HG03565 (cell line): ENCODE data around the gene KRTAP16-1.

Experiments used
- ATAC-seq: cut with Tn5 transposase; IDR thresholded peaks from one replicate; pipeline ENCODE4 v1.9.1; 2021; ENCODE audit warnings: mild to moderate bottlenecking, moderate library complexity; ENCODE audit not compliant: unreplicated experiment

The KRTAP16-1 gene

DNA sequence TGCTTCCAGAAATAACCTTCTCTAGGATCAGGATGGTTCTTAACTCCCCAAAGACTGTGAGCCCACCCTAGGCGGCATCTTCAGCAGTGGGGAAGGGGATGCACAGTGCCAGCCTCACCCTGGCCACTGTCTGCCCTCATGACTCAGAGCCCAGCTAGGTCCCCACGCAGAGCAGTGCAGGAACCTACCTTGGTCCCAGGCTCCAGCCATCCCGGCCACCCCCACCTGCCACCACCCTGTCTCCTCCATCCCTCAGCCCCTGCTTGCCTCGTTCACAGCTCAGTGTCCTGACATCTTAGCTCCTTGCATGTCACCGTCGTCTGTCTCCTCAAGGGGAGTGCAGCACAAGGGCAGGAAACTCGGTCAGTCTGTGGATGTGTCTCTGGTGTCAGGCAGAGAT, 22.5 kb upstream of the KRTAP16-1 start:
- ATAC-seq = no peak

DNA sequence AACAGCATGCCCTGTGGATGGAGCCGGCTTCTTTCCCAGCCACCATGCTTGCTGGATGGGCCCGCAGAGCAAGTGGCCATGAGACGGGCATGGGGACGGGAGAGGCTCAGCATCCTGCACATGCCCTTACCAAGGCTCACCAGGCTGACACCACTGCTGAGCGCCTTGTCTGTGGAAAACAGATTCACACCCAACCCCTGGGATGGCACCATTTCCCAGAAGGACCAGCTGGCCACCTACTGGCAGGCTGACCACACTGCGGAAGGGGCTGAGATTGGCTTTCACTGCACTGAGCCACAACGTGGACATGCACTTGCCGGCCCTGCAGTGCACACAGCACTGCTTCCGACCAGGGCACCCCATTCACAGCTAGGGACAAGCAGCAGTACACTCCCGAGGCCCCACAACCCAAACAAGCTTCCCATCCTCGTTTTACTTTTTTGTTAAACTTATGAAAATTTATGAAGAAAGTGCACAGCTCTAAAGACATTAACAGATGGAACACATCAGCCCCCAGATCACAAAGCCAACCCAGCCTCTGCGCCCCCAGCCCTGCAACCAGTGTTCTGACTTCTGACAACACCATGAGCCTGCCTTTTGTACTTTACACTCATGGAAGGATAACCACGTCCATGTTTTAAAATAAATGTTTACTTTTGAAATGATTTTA, 20.3 kb upstream of the KRTAP16-1 start:
- ATAC-seq = no peak

DNA sequence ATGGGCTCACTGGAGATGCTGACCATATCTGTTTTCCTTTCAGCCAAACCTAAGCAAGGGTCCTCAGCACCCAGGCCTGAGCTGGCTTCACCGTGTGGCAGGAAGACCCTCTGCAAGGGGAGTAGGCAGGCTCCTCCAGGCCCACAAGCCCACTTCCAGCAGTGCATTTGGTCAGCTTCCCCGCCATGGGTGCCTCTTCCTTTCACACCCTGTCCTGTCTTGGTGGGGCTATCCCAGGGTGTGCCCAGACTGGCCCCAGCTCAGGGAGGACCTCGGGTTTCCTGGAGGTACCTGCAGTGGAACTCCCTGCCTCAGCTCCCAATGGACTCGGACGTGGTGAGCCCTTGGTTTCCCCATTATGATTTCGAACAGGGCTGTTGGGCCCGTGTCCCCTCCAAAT, 19.1 kb upstream of the KRTAP16-1 start:
- ATAC-seq = no peak

DNA sequence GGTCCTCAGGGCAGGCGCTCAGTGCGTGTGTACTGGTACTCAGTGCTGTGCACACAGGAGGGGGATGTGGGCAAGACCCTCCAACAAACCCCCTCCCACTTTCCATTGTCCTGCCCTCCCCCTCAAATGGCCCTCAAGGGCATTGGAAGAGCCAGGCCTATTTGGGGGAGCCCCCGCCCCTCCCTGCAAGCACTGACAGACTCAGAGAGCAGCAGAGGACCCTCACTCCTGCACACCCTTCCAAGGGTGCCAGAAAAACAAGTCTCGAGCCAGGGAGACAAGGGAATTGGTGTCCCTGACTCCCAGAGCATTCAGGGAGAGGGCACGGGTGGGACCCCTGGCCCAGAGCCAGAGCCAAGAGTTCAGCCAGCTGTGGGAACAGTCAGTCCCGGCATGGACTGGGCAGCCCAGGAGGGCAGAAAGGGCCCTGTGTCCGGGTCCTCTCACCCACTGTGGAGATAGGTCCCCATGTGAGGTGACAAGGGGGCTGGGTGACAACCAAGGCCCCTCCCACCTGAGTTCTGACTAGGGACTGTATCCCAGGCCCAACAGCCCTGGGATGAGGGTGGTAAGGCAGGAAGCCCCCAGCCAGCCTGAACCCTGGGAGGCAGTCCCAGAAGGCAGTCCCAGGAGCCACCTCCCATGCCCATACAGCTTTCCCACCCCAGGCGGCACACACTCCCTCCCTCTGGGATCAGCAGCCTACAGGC, 18.5 kb upstream of the KRTAP16-1 start:
- no peak for ATAC-seq

DNA sequence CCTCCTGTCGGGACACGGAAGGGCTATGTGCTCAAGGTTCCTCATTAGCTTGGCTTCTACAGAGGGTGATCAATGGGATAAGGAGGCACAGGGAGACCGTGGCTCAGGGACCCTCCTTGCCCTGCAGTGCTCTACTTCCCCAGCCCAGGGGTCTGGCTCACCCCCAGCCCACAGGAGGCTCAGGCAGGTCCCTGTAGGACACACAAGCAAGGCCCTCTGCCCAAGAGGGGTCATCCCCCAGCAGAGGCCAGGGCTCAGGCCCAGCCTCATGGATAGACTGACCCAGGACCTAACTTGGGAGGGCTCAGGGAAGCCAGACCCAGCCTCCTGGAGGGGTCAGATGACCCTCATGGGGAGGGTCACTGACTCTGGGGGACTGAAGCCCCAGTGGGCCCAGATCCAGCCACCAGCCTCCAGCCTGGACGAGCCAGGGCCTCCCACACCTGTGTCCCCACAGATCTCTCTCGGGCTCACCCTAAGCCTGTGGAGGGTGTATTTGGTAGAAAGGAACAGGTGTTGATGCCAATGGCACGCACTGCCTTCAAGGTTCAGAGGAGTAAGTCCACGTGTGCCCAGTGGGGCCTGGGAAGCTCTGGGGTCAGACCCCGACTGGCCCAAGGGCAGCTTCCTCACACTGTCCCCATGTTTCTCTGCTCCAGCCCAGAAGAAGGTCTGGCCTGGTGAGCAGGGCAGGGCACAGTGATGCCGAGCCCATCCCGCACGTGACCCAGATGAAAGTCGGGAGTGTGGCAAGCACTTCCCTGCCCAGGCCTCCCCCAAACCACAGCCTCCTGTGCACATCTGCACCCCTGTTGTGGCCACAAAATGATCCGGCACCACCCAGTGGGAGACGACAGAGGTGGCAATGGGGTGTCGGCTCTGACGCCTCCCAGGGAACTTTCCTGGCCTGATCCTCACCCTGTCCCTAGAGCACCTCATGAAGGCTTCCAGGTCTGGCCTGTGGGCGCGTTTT, 17.4 kb upstream of the KRTAP16-1 start:
- no peak for ATAC-seq

DNA sequence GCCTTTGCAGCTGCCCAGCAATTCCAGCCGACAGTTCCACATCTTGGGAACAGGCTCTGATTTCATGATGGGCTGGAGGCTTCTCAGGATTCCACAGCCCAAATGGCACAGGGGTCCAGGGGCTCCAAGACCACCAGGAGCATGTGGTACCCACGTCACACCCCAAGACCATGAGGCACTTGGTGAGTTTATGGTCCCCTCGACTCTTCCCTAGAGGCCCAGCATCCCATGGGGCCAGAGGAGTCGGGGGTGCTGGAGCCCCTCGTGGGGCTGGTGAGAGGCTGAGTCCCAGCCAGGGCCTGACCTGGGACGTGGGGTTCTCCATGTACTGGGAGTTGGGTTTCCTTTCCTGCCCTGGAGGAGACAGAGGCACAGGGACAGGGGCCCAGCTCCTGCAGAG, 16.5 kb upstream of the KRTAP16-1 start:
- ATAC-seq = no peak

DNA sequence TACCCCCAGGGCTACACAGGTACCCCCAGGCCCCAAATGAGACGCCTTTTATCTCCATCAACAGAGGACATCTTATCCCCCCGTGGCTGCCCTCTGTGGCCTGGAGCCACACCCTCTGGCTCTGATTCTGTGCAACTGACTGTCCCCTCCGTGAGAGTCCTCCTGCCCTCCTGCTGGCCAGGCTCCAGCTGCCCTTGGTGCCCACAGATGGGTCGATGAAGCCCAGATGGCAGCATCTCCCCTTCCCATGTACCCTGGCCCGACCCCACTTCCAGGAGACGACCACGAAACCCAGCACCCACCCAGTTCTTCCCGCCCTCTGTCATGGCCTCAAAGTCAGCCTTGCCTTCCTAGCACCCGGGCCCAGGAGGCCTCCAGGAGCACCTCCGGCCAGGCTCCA, 16.0 kb upstream of the KRTAP16-1 start:
- no peak for ATAC-seq

DNA sequence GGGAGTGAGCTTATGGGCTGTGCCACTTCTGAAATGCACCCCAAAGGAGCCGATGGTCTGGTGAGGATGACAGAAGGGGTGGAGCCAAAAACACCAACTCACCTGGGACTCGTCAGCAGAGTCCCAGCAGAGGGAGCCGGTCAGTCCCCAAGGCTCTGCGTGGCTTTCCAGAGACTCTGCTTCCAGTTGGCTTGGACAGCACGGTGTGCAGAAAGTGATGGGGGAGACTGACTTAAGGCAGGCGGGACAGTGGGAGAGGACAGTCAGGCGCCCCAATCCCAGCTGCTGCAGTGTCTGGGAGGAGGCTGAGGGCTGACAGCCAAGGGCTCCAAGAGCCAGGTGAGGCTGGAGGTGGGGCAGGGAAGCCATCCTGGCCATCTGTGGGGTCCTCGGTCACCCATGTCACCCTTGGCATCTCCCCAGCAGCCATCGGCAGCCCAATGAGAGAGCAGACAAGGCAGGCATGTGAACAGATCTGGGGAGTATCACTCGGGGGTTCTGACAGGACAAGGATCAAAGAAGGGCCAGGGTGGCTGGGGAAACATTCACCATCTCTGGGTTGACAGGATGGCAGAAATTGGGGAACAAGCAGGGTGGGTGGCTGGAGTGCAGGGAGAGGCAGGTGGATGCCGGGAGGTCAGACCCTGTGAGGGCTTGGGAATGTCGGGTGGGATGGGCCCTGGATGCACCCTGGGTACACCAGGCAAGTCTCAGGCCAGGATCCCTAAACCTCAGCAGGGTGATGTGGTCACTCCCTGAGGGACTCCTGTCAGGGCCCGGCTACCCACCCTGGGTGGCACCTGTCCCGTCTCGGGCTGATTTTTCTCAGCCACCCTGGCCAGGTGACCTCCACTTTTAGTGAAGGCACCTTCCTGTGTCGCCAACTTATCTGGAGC, 15.3 kb upstream of the KRTAP16-1 start:
- ATAC-seq = no peak

DNA sequence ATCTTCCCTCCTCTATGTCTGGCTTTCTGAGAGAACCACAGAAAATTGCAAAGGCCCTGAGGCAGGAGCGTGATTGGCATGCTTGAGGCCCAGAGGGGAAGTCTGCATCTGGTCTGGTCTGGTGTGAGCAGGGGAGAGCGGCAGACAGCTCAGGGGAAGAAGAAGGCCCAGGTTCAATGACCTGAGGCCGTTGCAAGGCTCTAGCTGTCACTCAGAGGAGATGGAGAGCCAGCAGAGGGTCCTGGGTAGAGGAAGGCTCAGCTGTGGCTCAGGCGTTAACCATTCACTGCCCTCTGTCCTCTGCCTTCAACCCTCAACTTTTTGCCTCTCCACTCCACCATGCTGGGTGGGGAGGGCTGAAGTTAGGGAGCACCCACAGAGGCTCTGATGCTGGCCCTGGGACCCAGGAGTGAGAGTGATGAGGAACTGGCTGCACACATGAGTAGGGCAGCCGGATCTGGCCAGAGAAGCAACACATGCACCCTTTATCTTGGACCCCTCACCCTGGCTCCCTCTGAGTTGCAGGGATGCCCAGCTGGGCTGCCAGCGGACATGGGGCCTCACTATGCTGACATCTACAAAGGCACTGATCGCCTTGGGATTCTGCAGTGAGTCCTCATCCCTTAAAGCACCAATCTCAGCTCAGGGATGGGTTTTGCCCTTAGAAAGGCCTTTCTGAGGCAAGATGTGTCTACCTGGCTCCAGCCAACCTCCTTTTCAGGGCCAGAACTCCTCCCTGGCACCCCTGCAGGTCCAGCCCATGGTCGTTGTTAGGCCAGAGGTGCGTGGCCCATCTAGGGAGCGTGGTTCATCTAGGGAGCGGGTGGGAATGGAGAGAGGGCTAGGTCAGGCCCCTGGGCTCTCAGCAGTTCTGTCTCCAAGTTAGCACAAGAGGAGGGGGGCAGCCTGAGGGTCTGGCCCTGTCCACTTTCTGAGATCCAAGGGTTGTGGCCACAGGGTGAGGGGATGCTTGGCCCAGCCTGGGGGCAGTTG, 14.1 kb upstream of the KRTAP16-1 start:
- no peak for ATAC-seq

DNA sequence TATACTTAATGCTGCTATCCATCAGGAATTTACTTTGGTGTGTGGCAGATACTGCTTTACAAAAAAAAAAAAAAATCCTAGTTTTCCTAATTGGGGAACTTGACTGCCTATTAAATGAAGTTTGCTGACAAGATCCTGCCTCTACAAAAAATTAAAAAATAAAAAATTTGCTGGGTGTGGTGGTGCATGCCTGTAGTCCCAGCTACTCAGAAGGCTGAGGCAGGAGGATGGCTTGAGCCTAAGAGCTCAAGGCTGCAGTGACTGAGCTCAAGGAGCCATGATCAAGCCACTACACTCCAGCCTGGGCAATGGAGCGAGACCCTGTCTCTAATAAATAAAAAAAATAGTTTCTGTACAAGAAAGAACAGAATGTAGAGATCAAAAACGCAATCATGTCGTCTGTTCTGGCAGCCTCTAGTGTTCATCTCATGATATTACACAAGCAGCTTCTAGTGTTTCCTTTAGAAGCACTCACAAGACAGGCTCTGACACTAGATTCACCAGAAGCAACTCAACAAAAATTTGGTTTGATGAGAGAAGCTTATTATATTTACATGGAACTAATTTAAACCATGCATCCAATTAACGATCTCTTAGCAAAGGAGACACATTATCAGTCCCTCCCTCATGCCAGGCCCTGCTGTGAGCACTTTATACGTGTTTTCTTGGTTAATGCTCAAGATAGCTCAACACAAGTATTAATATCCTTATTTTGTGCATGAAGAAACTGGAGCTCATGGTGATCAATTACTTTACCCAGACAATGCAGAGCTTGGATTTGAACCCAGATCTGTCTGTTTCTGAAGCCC, 13.2 kb upstream of the KRTAP16-1 start:
- ATAC-seq = no peak

DNA sequence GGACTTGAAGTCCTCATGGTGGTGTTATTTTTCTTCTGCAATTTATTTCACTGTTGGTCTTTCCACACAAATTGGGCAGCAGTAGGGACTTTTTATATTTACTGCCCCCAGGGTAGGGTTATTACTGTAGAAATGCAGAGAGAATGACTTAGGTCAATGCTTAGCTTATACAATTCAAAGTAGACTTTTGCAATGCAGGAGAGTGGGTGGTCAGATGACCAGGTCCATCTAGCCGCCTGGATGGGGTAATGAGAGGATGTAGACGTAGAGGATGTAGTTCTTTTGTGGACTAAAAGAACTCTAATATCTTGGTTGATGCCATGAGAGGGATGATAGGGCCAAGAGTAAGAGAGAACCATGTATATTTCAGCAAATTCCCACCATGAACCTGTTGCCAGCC, 9.1 kb upstream of the KRTAP16-1 start:
- no peak for ATAC-seq

DNA sequence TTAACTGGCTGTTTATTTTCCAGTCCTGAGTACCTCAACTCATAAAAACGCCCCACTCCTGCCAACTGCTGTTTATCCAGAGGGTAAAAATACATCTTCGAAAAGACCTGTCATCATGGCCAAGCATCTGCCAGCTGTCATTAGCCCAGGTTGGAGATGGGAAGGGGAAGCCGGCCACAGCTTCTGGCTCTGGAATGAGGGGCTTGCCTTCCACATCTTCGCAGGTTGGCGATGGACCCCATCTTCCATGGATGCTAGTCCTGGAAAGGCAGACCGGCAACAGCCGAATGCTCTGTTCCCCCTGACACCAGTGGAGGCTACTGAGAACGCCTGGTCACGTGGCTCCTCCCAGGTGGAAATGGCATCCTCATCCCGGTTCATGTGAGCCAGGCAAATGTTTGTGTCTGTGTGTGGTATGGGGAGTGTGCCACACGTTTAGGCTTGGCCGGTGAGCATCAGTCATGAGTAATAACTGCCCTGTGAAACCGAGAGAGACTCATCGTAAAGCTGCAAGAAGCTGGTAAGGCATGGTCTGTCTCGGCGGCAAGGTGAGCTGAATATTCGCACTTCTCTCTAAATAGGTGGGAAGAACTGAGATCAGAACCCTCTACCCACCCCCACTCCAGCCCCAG, 6.8 kb upstream of the KRTAP16-1 start:
- no peak for ATAC-seq

DNA sequence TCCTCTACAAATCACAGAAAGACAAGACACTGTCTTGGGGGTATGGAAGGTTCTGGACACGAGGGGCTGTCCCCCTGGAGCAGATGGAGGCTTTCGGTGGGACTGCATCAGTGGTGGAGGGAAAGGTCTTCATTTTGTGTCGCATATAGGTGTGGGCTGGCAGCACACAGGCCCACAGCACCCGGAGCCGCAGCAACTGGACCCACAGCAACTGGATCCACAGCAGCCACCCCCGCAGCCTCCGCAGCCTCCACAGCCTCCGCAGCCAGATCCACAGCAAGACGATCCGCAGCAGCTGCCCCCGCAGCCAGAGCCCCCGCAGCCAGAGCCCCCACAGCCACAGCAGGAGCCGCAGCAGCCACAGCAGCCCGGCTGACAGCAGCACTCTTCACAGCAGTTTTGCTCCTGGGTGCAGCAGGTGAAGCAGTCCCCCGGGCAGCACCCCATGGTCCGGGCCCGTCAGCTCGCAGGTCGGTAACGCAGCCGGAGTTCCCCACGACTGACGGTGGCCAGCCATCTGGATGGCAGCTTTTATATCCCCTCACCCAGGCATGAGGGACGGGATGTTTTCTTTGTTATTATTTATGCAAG, 6.2 kb upstream of the KRTAP16-1 start, which contains the start of gene KRTAP17-1:
KRTAP17-1 (minus strand) TSS at position 507 of the 591 bp plus-strand sequence; CDS start at position 447, 60 bp downstream.
- ATAC-seq = no peak

DNA sequence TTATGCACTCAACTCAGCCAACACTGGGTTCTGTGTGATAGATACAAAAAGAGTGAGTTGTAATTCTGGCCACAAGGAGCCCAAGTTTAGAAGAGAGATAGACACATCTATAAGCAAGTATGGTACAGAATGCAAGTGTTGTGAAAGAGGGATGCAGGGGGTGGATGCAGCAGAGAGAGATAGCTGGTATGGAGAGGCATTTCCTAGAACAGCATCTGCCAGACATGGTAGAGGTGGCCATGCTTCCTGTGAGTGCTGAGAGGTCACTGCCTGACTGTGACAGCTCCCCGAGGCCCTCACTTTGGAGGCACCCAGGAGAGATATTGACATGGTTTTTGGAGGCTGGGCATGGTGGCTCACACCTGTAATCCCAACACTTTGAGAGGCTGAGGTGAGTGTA, 2.0 kb upstream of the KRTAP16-1 start:
- ATAC-seq = no peak

DNA sequence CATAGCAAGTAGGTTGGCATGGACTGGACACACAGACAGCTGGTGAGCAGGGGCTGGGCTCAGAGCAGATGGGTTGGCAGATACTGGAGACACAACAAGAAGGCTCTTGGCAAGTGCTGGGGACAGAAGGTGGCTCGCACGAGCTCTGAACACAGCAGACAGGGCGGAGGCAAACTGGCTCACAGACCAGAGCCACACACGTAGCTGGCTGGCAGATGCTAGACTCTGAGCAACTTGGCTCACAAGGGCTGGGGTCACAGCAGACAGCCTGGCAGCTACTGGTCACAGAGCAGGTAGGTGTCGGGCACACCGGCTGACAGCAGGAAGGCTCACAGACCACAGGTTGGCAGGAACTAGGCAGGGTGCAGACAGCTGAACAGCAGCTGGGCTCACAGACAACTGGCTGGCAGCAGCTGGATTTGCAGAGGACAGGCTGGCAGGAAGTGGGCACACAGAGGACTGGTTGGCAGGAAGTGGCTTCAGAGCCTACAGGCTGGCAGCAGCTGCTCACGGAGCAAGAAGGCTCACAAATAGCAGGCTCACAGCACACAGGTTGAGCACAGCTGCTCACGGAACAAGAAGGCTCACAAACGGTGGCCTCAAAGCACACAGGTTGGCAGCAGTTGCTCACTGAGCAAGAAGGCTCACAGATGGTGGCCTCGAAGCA, 725 bp downstream of the KRTAP16-1 start:
- no peak for ATAC-seq

DNA sequence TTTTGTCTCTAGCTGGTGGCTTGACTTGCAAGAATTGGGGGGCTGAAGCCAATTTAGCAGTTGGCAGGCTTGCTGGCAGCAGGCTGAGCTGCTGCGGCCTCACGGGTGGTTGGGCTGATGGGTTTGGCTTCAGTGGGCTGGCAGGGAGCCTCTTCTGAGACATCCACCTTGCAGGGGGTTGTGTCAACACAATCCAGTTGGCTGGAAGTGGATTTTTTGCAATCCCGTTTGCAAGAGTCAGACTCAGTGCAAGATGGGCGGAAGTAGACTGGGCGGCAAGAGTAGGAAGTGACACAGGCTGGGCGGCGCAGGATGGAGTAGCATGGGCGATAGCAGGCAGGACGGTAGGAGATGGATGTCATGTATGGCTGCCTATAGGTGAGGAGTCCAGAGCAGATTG, 1.5 kb downstream of the KRTAP16-1 start:
- no peak for ATAC-seq

DNA sequence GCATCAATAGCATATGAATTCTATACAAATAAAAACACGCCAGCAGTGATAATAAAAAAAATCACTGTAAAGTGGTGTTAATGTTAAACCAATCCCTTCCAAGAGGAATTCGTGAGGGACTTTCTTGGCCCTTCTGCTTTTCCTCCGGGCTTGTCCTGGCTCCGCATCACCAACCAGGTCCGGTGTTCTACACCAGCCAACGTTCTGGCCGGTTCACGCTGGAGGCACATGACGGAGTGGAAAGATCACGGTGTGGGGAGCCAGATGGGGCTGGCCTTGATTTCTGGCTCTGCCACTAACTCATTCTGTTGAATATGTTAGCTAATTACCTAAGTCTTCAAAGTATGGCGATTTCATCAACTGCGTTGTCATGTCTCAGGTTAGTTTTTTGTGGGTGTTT, 5.0 kb downstream of the KRTAP16-1 start:
- ATAC-seq = no peak
